HEK293 (cell line): ENCODE measurements around the gene SLC26A11.

Experiments used
- CTCF ChIA-PET: fragments of 350-600 bp; formaldehyde crosslinking; extraction: SDS; loops from one replicate; lab custom pipeline; 2021; ENCODE audit warnings: antibody characterized with exemption; lab: Yijun Ruan, JAX
- POLR2A ChIA-PET: fragments of 300-600 bp; formaldehyde crosslinking; extraction: SDS; loops from one replicate; lab custom pipeline; 2020; ENCODE audit warnings: antibody characterized with exemption, inconsistent platforms; lab: Yijun Ruan, JAX
- H3K27ac ChIP-seq: fragments of 200-500 bp; sonication (Bioruptor generic); 2 replicates; pipeline ENCODE4 v1.5.1; 2014; ENCODE audit warnings: low read depth, low read length, control low read depth, inconsistent platforms; ENCODE audit errors: extremely low read depth
- H3K36me3 ChIP-seq, 2 experiments: fragments of 200-500 bp in 1 of 2; sonication (Bioruptor generic) in 1 of 2; 1 replicate in 1 of 2; 2 replicates in 1 of 2; pipeline ENCODE4 v1.5.1; 2014 to 2017; ENCODE audit warnings: inconsistent platforms in 2 of 2, low read length in 2 of 2; ENCODE audit not compliant: control insufficient read depth in 2 of 2, insufficient read depth in 1 of 2
- H3K4me1 ChIP-seq: fragments of 200-500 bp; sonication (Bioruptor generic); 2 replicates; pipeline ENCODE4 v1.5.1; 2014; ENCODE audit warnings: mild to moderate bottlenecking, low read length, inconsistent platforms; ENCODE audit not compliant: control insufficient read depth, insufficient read depth
- H3K4me3 ChIP-seq: 2 replicates; pipeline ENCODE4 v1.5.1; 2011; ENCODE audit warnings: low read depth, mild to moderate bottlenecking, control low read depth, low read length, moderate library complexity
- H3K9me3 ChIP-seq: fragments of 200-500 bp; sonication (Bioruptor generic); 2 replicates; pipeline ENCODE4 v1.5.1; 2014; ENCODE audit warnings: low read depth, low read length, inconsistent platforms; ENCODE audit not compliant: control insufficient read depth, insufficient read depth
- PRDM1 ChIP-seq: fragments of 450-650 bp; formaldehyde crosslinking; IDR thresholded peaks from 2 replicates; pipeline ENCODE4; 2016; ENCODE audit warnings: missing biosample characterization, missing genetic modification characterization
- PRDM10 ChIP-seq: fragments of 450-650 bp; formaldehyde crosslinking; IDR thresholded peaks from 2 replicates; pipeline ENCODE4 v1.5.1; 2016; ENCODE audit warnings: missing biosample characterization, missing genetic modification characterization
- SP2 ChIP-seq: fragments of 450-650 bp; formaldehyde crosslinking; IDR thresholded peaks from 2 replicates; pipeline ENCODE4 v1.5.1; 2016; ENCODE audit warnings: missing biosample characterization, missing genetic modification characterization
- SP3 ChIP-seq: fragments of 450-650 bp; formaldehyde crosslinking; IDR thresholded peaks from 2 replicates; pipeline ENCODE4 v1.5.1; 2016; ENCODE audit warnings: missing biosample characterization, missing genetic modification characterization
- ZBTB17 ChIP-seq: fragments of 450-650 bp; formaldehyde crosslinking; IDR thresholded peaks from 2 replicates; pipeline ENCODE4 v1.5.1; 2016; ENCODE audit warnings: missing biosample characterization, missing genetic modification characterization
- ZNF174 ChIP-seq: fragments of 450-650 bp; formaldehyde crosslinking; IDR thresholded peaks from 2 replicates; pipeline ENCODE4 v1.5.0; 2017; ENCODE audit warnings: missing biosample characterization, mild to moderate bottlenecking, missing genetic modification characterization
- ZNF248 ChIP-seq: fragments of 450-650 bp; formaldehyde crosslinking; IDR thresholded peaks from 2 replicates; pipeline ENCODE4 v1.5.1; 2017; ENCODE audit warnings: missing biosample characterization, missing genetic modification characterization
- ZNF366 ChIP-seq: fragments of 450-650 bp; formaldehyde crosslinking; conservative IDR thresholded peaks from 2 replicates; pipeline ENCODE4 v1.5.1; 2016; ENCODE audit warnings: missing biosample characterization, missing genetic modification characterization
- TF ChIP-seq, protein P1 (sequence below): fragments of 450-650 bp; formaldehyde crosslinking; conservative IDR thresholded peaks from 2 replicates; pipeline ENCODE4 v1.5.1; 2016; ENCODE audit warnings: low read depth, missing biosample characterization, missing genetic modification characterization
- TF ChIP-seq, protein P2 (sequence below): sonication (generic); formaldehyde crosslinking; IDR thresholded peaks from 2 replicates; pipeline ENCODE4 v1.8.1; 2022; ENCODE audit warnings: mild to moderate bottlenecking, moderate library complexity, missing genetic modification reagents

The SLC26A11 gene

GRCh38 chr17:80269405-80269807 lies 49.2 kb downstream of the SLC26A11 start:
- TF ChIP-seq ZNF174 (tag by site-specific recombination): no peak
- peak; percentile 100 for TF ChIP-seq ZNF366 (tag by site-specific recombination)
- peak; percentile 98 for TF ChIP-seq ZBTB17
- TF ChIP-seq, protein P1, sequence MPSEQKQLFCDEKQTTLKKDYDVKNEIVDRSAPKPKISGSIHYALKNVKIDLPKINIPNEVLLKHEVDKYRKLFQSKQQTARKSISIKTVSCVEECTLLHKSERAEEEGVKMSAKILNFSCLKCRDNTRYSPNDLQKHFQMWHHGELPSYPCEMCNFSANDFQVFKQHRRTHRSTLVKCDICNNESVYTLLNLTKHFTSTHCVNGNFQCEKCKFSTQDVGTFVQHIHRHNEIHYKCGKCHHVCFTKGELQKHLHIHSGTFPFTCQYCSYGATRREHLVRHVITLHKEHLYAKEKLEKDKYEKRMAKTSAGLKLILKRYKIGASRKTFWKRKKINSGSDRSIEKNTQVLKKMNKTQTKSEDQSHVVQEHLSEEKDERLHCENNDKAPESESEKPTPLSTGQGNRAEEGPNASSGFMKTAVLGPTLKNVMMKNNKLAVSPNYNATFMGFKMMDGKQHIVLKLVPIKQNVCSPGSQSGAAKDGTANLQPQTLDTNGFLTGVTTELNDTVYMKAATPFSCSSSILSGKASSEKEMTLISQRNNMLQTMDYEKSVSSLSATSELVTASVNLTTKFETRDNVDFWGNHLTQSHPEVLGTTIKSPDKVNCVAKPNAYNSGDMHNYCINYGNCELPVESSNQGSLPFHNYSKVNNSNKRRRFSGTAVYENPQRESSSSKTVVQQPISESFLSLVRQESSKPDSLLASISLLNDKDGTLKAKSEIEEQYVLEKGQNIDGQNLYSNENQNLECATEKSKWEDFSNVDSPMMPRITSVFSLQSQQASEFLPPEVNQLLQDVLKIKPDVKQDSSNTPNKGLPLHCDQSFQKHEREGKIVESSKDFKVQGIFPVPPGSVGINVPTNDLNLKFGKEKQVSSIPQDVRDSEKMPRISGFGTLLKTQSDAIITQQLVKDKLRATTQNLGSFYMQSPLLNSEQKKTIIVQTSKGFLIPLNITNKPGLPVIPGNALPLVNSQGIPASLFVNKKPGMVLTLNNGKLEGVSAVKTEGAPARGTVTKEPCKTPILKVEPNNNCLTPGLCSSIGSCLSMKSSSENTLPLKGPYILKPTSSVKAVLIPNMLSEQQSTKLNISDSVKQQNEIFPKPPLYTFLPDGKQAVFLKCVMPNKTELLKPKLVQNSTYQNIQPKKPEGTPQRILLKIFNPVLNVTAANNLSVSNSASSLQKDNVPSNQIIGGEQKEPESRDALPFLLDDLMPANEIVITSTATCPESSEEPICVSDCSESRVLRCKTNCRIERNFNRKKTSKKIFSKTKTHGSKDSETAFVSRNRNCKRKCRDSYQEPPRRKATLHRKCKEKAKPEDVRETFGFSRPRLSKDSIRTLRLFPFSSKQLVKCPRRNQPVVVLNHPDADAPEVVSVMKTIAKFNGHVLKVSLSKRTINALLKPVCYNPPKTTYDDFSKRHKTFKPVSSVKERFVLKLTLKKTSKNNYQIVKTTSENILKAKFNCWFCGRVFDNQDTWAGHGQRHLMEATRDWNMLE (tag by site-specific recombination): no peak
- POLR2A ChIA-PET: no interaction called here
- Histone ChIP-seq H3K4me3 (no peak overlapping the region), H3K27ac (no peak overlapping the region), H3K36me3 (peaks cover 13 to 44% of the 10 kb centered on the region in 2 experiments; a peak in 2 of 3 replicates), H3K4me1 (no peaks in the 10 kb centered on the region), H3K9me3 (no peaks in the 10 kb centered on the region)
- CTCF ChIA-PET: no interaction called here

GRCh38 chr17:80270104-80270503 lies 49.9 kb downstream of the SLC26A11 start:
- ChIA-PET POLR2A (no interaction called here), CTCF (interaction anchor here (0.9 to 1.1 kb wide), 2 partner anchors 76 to 265 kb away, joined by 3 read pairs; no protein-coding TSS in a partner anchor)
- H3K9me3 ChIP-seq: no peaks in the 10 kb centered on the region
- no peak overlapping the region for H3K4me3 ChIP-seq
- H3K36me3 ChIP-seq: peaks cover 16 to 39% of the 10 kb centered on the region in 2 experiments; a peak in 2 of 3 replicates
- no peak for TF ChIP-seq ZNF248
- no peak for TF ChIP-seq PRDM1 (tag by site-specific recombination)
- TF ChIP-seq, protein P2, sequence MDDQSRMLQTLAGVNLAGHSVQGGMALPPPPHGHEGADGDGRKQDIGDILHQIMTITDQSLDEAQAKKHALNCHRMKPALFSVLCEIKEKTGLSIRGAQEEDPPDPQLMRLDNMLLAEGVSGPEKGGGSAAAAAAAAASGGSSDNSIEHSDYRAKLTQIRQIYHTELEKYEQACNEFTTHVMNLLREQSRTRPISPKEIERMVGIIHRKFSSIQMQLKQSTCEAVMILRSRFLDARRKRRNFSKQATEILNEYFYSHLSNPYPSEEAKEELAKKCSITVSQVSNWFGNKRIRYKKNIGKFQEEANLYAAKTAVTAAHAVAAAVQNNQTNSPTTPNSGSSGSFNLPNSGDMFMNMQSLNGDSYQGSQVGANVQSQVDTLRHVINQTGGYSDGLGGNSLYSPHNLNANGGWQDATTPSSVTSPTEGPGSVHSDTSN (CRISPR knock-in tag): peak; percentile 29; the same call in 1 of the 2 replicates
- H3K4me1 ChIP-seq: no peaks in the 10 kb centered on the region
- H3K27ac ChIP-seq: peak overlapping the region; percentile 22; the same call in 1 of the 2 replicates

DNA sequence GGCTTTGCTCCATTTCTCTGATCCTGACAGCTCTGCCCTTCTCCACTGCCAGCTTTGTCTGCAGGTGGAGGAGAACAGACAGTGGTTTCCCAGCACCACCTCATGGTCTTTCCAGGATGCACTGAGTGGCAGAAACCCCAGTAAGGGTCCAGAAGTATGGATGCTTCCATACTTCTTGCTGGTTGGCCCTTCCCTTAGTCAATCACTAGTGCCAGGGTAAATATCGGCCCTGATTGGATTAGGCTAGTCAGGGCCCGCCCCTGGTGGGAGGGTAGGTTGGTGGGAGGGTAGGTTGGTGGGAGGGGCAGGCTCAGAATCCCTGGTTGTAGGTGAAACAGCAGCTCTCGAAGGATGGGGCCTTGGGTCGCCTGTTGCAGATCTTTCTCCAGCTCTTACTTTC lies 50.6 kb downstream of the SLC26A11 start:
- H3K9me3 ChIP-seq: no peaks in the 10 kb centered on the region
- CTCF ChIA-PET: interaction anchor here (0.6 to 1.1 kb wide), 3 partner anchors 19 to 265 kb away, joined by 3 read pairs; no protein-coding TSS in a partner anchor
- H3K27ac ChIP-seq: peak overlapping the region; percentile 22; the same call in 1 of the 2 replicates
- H3K4me1 ChIP-seq: no peaks in the 10 kb centered on the region
- TF ChIP-seq SP2 (peak; percentile 74), SP3 (tag by site-specific recombination) (0 out of 2 replicates have a peak, but pooled peaks have one; percentile 36), PRDM10 (tag by site-specific recombination) (no peak)
- TF ChIP-seq, all 188 proteins: peak for 2
- POLR2A ChIA-PET: no interaction called here
- no peak overlapping the region for H3K4me3 ChIP-seq
- H3K36me3 ChIP-seq: peaks cover 16 to 32% of the 10 kb centered on the region in 2 experiments; a peak in 2 of 3 replicates
